Muscle of arm (tissue), 14 donors: ENCODE data around the gene FZD4. TPM values are rescaled to one million over a fixed set of nuclear protein-coding genes. Genes with fewer than 3 reads are reported as not detected.
"Not testable (repeated sequence)": the region's sequence is repeated elsewhere in the genome, so short reads cannot be mapped to it uniquely, and the experiment has no call there.

Experiments
- DNase-seq: peaks from one replicate; pipeline ENCODE4 v3.0.0-alpha.2; 2013
- long read RNA-seq, 11 donors: transcript quantifications; one replicate each; lab custom pipeline, GENCODE V29; 2026
- polyA plus RNA-seq, 12 donors: library from polyadenylated mRNA; unstranded; fragments of 120-200 nt; gene quantifications; one replicate each; pipeline ENCODE4 v1.2.1, GENCODE V29; 2013; ENCODE audit not compliant: insufficient read length in 12 of 12

FZD4 gene
- 10 to 100 TPM; 28.0 to 56.0 (median 36.0) TPM for polyA plus RNA-seq
- long read RNA-seq, donor 1, full-length matches to known transcripts: 5 of 10 reads
- long read RNA-seq, donor 1, partial matches to known transcripts: 5 of 10 reads
- long read RNA-seq, donor 1, other reads (novel, unspliced or antisense): 0 of 10 reads
- long read RNA-seq, donor 2, full-length matches to known transcripts: 9 of 9 reads
- long read RNA-seq, donor 2, partial matches to known transcripts: 0 of 9 reads
- long read RNA-seq, donor 2, other reads (novel, unspliced or antisense): 0 of 9 reads
- long read RNA-seq, donor 3, full-length matches to known transcripts: 8 of 8 reads
- long read RNA-seq, donor 3, partial matches to known transcripts: 0 of 8 reads
- long read RNA-seq, donor 3, other reads (novel, unspliced or antisense): 0 of 8 reads
- long read RNA-seq, donor 4, full-length matches to known transcripts: 5 of 5 reads
- long read RNA-seq, donor 4, partial matches to known transcripts: 0 of 5 reads
- long read RNA-seq, donor 4, other reads (novel, unspliced or antisense): 0 of 5 reads
- long read RNA-seq, donor 5: 0 reads
- long read RNA-seq, donor 6, full-length matches to known transcripts: 8 of 8 reads
- long read RNA-seq, donor 6, partial matches to known transcripts: 0 of 8 reads
- long read RNA-seq, donor 6, other reads (novel, unspliced or antisense): 0 of 8 reads
- long read RNA-seq, donor 7, full-length matches to known transcripts: 5 of 5 reads
- long read RNA-seq, donor 7, partial matches to known transcripts: 0 of 5 reads
- long read RNA-seq, donor 7, other reads (novel, unspliced or antisense): 0 of 5 reads
- long read RNA-seq, donor 8, full-length matches to known transcripts: 12 of 12 reads
- long read RNA-seq, donor 8, partial matches to known transcripts: 0 of 12 reads
- long read RNA-seq, donor 8, other reads (novel, unspliced or antisense): 0 of 12 reads
- long read RNA-seq, donor 9, full-length matches to known transcripts: 5 of 16 reads
- long read RNA-seq, donor 9, partial matches to known transcripts: 11 of 16 reads
- long read RNA-seq, donor 9, other reads (novel, unspliced or antisense): 0 of 16 reads
- long read RNA-seq, donor 10, full-length matches to known transcripts: 14 of 14 reads
- long read RNA-seq, donor 10, partial matches to known transcripts: 0 of 14 reads
- long read RNA-seq, donor 10, other reads (novel, unspliced or antisense): 0 of 14 reads
- long read RNA-seq, donor 11, full-length matches to known transcripts: 8 of 8 reads
- long read RNA-seq, donor 11, partial matches to known transcripts: 0 of 8 reads
- long read RNA-seq, donor 11, other reads (novel, unspliced or antisense): 0 of 8 reads

GRCh38 chr11:86955361-86956120, at the start of gene FZD4:
Gene FZD4 (minus strand): TSS chr11:86955395. CDS start chr11:86955085, 310 bp downstream.
- peak; percentile 87 for DNase-seq

- DNase-seq: not testable (repeated sequence)
These were observed 49.1 kb upstream of the FZD4 start for GRCh38 chr11:87004281-87004680.

- DNase-seq: no peak
These were observed 47.7 kb upstream of the FZD4 start for GRCh38 chr11:87002918-87003317.

GRCh38 chr11:86999859-87000753, 44.9 kb upstream of the FZD4 start:
- DNase-seq: no peak

GRCh38 chr11:86999388-86999787, 44.2 kb upstream of the FZD4 start:
- DNase-seq: no peak

- DNase-seq: no peak
These were observed 41.9 kb upstream of the FZD4 start for GRCh38 chr11:86996953-86997570.

GRCh38 chr11:86993031-86993430, 37.8 kb upstream of the FZD4 start:
- DNase-seq: no peak

- not testable (repeated sequence) for DNase-seq
These were observed 37.1 kb upstream of the FZD4 start for GRCh38 chr11:86992340-86992739.

- DNase-seq: no peak
These were observed 36.1 kb upstream of the FZD4 start for GRCh38 chr11:86991341-86991740.

- DNase-seq: no peak
These were observed 35.3 kb upstream of the FZD4 start for GRCh38 chr11:86990515-86990914.

- DNase-seq: no peak
These were observed 34.8 kb upstream of the FZD4 start for GRCh38 chr11:86990031-86990430.

GRCh38 chr11:86988351-86988881, 33.2 kb upstream of the FZD4 start:
- no peak for DNase-seq

- no peak for DNase-seq
These were observed 32.5 kb upstream of the FZD4 start for GRCh38 chr11:86987679-86988078.

- DNase-seq: no peak
These were observed 29.5 kb upstream of the FZD4 start for GRCh38 chr11:86984701-86985100.

GRCh38 chr11:86983021-86983488, 27.9 kb upstream of the FZD4 start:
- DNase-seq: no peak

GRCh38 chr11:86981777-86982540, 26.8 kb upstream of the FZD4 start:
- no peak for DNase-seq

GRCh38 chr11:86980086-86980796, 25.0 kb upstream of the FZD4 start:
- no peak for DNase-seq
